ENCODE measurements around the gene TMEM191C. TPM values are rescaled to one million over a fixed set of nuclear protein-coding genes. Genes with fewer than 3 reads are reported as not detected.
"Not testable (repeated sequence)": the region's sequence is repeated elsewhere in the genome, so short reads cannot be mapped to it uniquely, and the experiment has no call there.

Gene TMEM191C
- polyA plus RNA-seq, 1 experiment = 0.58 TPM

DNA sequence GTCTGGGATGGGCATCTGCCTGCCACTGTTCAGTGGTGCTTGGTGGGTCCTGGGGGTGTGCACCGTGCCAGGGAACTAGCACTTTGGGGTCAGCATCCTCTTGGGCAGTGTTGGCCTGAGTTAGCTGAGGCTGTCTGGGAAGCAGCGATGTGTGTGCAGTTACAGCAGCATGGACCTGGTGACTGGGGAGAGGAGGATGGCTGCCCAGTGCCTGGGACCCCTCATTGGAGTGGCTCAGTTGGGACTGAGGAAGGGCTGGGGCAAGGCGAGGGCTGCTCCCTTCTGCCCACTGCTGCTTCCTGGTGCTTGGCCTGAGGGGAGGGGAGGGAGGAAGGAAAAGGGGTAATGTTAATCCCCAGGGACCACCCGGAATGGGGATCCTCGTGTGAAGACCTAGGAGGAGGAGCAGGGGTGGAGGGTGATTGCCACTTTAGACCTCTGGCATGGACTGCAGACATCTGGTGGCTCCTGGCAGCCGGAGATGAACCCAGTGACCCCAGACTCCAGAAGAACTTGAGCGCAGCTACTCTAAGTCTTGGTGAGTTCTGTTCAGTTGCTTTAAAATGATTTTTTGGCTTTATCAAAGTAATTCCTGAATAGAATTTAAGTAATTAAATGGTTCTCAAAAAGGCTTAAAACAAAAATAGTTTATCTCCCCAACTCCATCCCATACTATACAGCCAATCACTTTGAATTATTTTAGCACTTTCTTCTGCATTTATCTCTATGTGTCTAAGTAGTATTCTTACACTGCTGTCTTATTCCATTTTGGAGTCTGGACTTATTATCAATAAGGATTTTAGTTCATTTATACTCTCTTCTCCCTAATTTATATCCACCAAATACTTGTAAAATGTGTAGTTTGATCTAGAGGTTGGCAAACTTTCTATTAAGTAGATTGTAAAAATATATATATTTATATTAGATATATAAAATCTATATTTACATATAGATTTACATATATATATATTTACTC, 15.4 kb upstream of the TMEM191C start:
- POLR2A ChIA-PET = no interaction called here
- Histone ChIP-seq H3K27me3 (ENCODE audit: control insufficient read depth, insufficient read depth, low read length) (no peaks in the 10 kb centered on the region), H3K4me3 (ENCODE audit: low read depth, low read length) (no peak overlapping the region), H3K27ac (ENCODE audit: low read depth, low read length) (no peak overlapping the region), H3K9me3 (ENCODE audit: control insufficient read depth, insufficient read depth, low read length) (no peaks in the 10 kb centered on the region; the same call in 1 of the 2 replicates)
- CTCF ChIA-PET = interaction anchor here (0.8 kb wide), 1 partner anchor 194 kb away, joined by 3 read pairs; no protein-coding TSS in a partner anchor
- TF ChIP-seq, protein P1, sequence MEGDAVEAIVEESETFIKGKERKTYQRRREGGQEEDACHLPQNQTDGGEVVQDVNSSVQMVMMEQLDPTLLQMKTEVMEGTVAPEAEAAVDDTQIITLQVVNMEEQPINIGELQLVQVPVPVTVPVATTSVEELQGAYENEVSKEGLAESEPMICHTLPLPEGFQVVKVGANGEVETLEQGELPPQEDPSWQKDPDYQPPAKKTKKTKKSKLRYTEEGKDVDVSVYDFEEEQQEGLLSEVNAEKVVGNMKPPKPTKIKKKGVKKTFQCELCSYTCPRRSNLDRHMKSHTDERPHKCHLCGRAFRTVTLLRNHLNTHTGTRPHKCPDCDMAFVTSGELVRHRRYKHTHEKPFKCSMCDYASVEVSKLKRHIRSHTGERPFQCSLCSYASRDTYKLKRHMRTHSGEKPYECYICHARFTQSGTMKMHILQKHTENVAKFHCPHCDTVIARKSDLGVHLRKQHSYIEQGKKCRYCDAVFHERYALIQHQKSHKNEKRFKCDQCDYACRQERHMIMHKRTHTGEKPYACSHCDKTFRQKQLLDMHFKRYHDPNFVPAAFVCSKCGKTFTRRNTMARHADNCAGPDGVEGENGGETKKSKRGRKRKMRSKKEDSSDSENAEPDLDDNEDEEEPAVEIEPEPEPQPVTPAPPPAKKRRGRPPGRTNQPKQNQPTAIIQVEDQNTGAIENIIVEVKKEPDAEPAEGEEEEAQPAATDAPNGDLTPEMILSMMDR (IDR thresholded peaks at IDR 0.05; ENCODE audit: low read depth, low read length) = no peak
- no peak for DNase-seq (ENCODE audit: low read depth, low spot score)

DNA sequence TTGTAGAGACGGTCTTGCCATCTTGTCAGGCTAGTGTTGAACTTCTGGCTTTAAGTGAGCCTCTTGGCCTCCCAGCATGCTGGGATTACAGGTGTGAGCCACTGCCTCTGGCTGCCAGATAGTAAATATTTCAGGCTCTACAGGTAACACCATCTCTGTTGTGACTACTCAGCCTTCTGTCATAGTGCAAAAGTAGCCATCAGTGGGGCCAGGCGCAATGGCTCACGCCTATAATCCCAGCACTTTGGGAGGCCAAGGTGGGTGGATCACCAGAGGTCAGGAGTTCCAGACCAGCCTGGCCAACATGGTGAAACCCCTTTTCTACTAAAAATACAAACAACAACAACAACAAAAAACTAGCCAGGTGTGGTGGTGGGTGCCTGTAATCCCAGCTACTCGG, 14.5 kb upstream of the TMEM191C start:
- H3K27ac ChIP-seq (ENCODE audit: low read depth, low read length); H3K27me3 ChIP-seq (ENCODE audit: control insufficient read depth, insufficient read depth, low read length); DNase-seq (ENCODE audit: low read depth, low spot score); POLR2A ChIA-PET; H3K4me3 ChIP-seq (ENCODE audit: low read depth, low read length); H3K9me3 ChIP-seq (ENCODE audit: control insufficient read depth, insufficient read depth, low read length): not testable (repeated sequence)
- CTCF ChIA-PET = interaction anchor here (0.8 kb wide), 1 partner anchor 193 kb away, joined by 3 read pairs; no protein-coding TSS in a partner anchor

DNA sequence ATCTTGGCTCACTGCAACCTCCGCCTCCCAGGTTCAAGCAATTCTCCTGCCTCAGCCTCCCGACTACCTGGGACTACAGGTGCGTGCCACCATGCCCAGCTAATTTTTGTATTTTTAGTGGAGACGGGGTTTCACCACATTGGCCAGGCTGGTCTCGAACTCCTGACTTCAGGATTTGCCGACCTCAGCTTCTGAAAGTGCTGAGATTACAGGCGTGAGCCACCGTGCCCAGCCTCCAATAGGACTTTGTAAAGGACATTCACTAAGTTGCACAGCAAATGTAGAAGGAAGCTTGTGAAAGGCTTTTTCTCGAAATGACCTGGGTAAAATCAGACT, 12.2 kb upstream of the TMEM191C start:
- CTCF ChIA-PET, POLR2A ChIA-PET: not testable (repeated sequence)

DNA sequence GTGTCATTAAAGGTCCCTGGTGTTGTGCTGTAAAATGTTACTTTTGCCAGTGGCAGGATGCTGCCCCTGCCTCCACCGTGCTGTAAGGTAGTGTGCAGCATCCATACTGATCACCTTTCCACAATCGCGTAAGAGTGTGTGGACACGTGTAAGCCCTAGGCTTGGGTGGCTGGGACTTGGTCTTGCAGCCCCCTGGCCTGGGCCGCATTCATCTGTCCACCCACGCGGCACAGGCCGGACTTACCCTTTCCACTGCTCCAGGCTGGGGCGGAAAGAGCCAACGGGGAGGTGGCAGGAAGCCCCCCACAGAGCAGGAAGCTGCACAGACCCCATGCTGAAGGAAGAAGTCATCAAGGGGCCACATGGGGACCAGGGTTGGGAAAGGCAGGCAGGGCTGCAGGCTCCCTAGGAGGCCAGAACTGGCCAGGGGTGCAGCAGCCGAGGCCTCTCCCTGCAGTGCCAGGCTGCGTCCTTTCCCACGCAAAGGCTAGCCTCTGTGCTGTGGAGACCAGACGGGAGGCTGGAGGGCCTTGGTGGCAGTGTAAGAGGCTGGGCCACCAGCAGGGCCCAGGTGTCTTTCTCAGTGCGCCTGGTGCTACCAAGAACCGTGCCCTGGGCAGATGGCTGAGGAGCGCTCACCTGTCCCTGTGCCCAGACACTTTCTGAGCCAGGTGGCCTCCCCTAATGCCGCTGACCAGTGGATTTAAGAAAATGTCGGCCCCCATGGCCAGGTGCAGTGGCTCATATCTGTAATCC, 11.7 kb upstream of the TMEM191C start:
- CTCF ChIA-PET = no interaction called here
- POLR2A ChIA-PET = no interaction called here
- no peak overlapping the region for H3K4me3 ChIP-seq (ENCODE audit: low read depth, low read length)
- no peak for DNase-seq (ENCODE audit: low read depth, low spot score)
- no peak overlapping the region for H3K27ac ChIP-seq (ENCODE audit: low read depth, low read length)
- H3K9me3 ChIP-seq (ENCODE audit: control insufficient read depth, insufficient read depth, low read length) = no peaks in the 10 kb centered on the region
- TF ChIP-seq, protein P1 (IDR thresholded peaks at IDR 0.05; ENCODE audit: low read depth, low read length) = no peak
- no peaks in the 10 kb centered on the region for H3K27me3 ChIP-seq (ENCODE audit: control insufficient read depth, insufficient read depth, low read length)

More for the DNA sequence above, 12.2 kb upstream of the TMEM191C start:
- not testable (repeated sequence) for DNase-seq (ENCODE audit: low read depth, low spot score); H3K27ac ChIP-seq (ENCODE audit: low read depth, low read length); H3K4me3 ChIP-seq (ENCODE audit: low read depth, low read length); H3K27me3 ChIP-seq (ENCODE audit: control insufficient read depth, insufficient read depth, low read length); H3K9me3 ChIP-seq (ENCODE audit: control insufficient read depth, insufficient read depth, low read length)

DNA sequence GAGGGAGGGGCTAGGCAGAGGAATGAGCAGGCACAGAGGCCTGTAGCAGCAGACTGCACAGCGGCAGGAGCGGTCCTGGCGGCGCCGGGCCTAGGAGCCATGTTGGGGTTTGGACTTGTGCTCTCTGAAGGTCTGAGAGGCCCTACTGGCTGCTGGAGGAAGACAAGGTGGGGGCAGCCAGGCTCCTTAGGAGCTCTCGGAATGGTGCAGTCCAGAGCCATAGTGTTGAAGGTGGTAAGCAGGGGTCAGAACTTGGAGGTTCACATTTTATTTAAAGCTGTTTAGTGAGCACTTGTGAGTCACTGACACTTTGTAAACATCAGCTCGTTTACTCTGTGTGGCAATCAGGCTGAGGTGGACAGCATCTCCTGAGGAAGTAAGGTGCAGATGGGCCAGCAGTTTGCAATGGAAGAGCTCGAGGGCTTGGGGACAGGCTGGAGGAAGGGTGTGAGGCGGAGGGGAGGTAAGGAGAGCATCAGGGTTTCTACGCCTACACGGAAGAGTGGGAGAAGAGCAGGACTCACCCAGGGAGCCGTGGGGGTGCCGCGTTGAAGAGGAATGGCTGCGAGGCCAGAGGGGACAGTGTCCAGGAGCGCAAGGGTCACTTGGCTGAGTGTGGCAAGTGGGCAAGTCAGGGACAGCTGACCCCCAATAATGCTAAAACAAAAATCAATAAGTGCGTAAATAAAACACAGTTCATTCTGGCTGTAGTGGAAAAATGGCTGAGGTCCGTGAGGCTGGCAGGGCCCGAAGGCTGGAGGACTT, 10.0 kb upstream of the TMEM191C start:
- POLR2A ChIA-PET = interaction anchor here (0.5 kb wide), 1 partner anchor 517 kb away, joined by 12 read pairs; no protein-coding TSS in a partner anchor
- CTCF ChIA-PET = interaction anchor here (1.5 kb wide), 1 partner anchor 190 kb away, joined by 7 read pairs; no protein-coding TSS in a partner anchor
- DNase-seq (ENCODE audit: low read depth, low spot score) = peak; percentile 11
- TF ChIP-seq, protein P1 (IDR thresholded peaks at IDR 0.05; ENCODE audit: low read depth, low read length) = no peak
- Histone ChIP-seq H3K9me3 (ENCODE audit: control insufficient read depth, insufficient read depth, low read length) (no peaks in the 10 kb centered on the region), H3K27me3 (ENCODE audit: control insufficient read depth, insufficient read depth, low read length) (no peaks in the 10 kb centered on the region), H3K27ac (ENCODE audit: low read depth, low read length) (no peak overlapping the region), H3K4me3 (ENCODE audit: low read depth, low read length) (no peak overlapping the region)

DNA sequence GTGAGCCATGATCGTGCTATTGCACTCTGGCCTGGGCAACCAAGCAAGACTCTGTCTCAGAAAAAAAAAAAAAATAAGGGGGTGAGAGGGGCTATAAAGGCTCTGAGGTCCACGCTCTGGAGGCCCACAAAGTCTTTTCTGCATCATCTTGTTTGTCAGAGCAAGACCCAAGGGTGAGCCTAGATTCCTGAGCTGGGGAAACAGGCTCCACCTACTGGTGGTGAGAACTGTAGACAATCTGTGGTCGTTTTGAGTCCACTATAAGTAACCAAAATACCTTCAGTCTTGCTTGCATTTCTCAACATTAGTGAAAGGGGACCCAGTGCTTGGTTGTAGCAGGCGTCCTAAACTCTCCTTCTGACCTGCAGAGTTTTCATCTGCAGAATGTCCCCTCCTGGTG, 4.5 kb upstream of the TMEM191C start:
- POLR2A ChIA-PET; H3K27me3 ChIP-seq (ENCODE audit: control insufficient read depth, insufficient read depth, low read length); H3K27ac ChIP-seq (ENCODE audit: low read depth, low read length); H3K4me3 ChIP-seq (ENCODE audit: low read depth, low read length); H3K9me3 ChIP-seq (ENCODE audit: control insufficient read depth, insufficient read depth, low read length); DNase-seq (ENCODE audit: low read depth, low spot score); CTCF ChIA-PET: not testable (repeated sequence)

DNA sequence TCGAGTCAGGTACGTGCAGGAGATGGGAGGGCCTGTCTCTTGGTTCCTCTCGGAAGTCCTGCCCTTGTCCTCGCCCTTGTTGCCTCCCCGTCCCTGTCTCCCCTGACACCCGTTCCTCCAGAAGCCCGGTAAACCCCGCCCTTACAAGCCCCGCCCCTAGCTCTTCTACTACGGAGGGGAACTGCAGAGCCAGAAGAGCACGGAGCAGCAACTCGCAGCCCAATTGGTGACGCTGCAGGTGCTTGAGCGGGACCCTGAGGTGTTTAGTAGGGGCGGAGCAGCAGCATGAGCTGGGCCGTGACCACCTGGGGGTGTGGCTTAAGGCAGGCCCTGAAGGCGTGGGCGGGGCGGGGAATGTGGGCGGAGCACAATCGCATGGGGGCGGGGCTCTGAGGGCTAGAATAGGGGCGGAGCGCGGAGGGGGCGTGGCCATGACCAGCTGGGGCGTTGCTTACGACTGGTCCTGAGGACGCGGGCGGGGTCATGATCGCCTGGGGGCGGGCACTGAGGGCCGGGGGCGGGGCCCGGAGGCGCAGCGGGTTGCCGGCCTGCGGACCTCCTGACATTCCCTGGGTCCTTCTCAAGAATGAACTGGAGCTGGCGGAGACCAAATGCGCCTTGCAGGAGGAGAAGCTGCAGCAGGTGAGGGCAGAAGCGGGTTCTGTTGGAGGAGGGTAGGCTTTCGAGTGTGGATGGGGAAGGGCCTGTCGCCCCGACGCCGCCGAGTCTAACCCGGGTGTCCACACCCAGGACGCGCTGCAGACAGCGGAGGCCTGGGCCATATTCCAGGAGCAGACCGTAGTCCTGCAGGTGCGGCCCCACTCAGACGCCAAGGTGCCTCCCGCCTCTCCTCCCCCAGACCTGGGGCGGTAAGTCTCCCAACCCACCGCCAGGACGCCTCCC, 1.3 kb downstream of the TMEM191C start:
- POLR2A ChIA-PET; CTCF ChIA-PET; H3K27me3 ChIP-seq (ENCODE audit: control insufficient read depth, insufficient read depth, low read length): not testable (repeated sequence)

More for the DNA sequence above, 1.3 kb downstream of the TMEM191C start:
- not testable (repeated sequence) for H3K9me3 ChIP-seq (ENCODE audit: control insufficient read depth, insufficient read depth, low read length); DNase-seq (ENCODE audit: low read depth, low spot score); H3K27ac ChIP-seq (ENCODE audit: low read depth, low read length)
- peak overlapping the region; percentile 59 for H3K4me3 ChIP-seq (ENCODE audit: low read depth, low read length)

Data from AG04450 (cell line).